Fibroblast of lung (primary cell): Measurements from ENCODE around the gene SSB. TPM values are rescaled to one million over a fixed set of nuclear protein-coding genes. Genes with fewer than 3 reads are reported as not detected.

ENCODE experiments used
- DNase-seq, 2 donors: peaks; one replicate each; pipeline versions ENCODE4 v3.0.0 to v3.0.0-alpha.2; 2010; ENCODE audit warnings: low read depth in 2 of 2
- H2AFZ ChIP-seq: 2 replicates; pipeline ENCODE4 v1.5.1; 2012; ENCODE audit warnings: low read length, control low read depth, inconsistent platforms
- H3K27ac ChIP-seq: 2 replicates; pipeline ENCODE4 v1.5.1; 2011; ENCODE audit warnings: low read length, control low read depth; ENCODE audit not compliant: insufficient read depth
- H3K27me3 ChIP-seq: 2 replicates; pipeline ENCODE4 v1.5.1; 2011; ENCODE audit warnings: mild to moderate bottlenecking, low read length; ENCODE audit not compliant: control insufficient read depth, insufficient read depth
- H3K36me3 ChIP-seq: 2 replicates; pipeline ENCODE4 v1.5.1; 2011; ENCODE audit warnings: low read length; ENCODE audit not compliant: control insufficient read depth, insufficient read depth
- H3K4me1 ChIP-seq: 2 replicates; pipeline ENCODE4 v1.5.1; 2011; ENCODE audit warnings: low read length; ENCODE audit not compliant: control insufficient read depth, insufficient read depth; ENCODE audit errors: extremely low read depth
- H3K4me2 ChIP-seq: 2 replicates; pipeline ENCODE4 v1.5.1; 2011; ENCODE audit warnings: low read length, control low read depth; ENCODE audit not compliant: insufficient read depth; ENCODE audit errors: extremely low read depth
- H3K4me3 ChIP-seq, 4 experiments: fragments of 200-600 bp in 1 of 4; sonication (generic) in 1 of 4; replicated peaks in 1 of 4; 2 replicates each; pipeline ENCODE4 v1.5.1; 2011 to 2016; ENCODE audit warnings: low read length in 4 of 4, low read depth in 3 of 4, mild to moderate bottlenecking in 3 of 4, control low read depth in 2 of 4, inconsistent platforms in 1 of 4, mixed read lengths in 1 of 4; ENCODE audit not compliant: insufficient read depth in 1 of 4; ENCODE audit errors: control extremely low read depth in 1 of 4
- H3K79me2 ChIP-seq: 2 replicates; pipeline ENCODE4 v1.5.1; 2012; ENCODE audit warnings: mild to moderate bottlenecking, low read length, inconsistent platforms; ENCODE audit not compliant: control insufficient read depth, insufficient read depth
- H3K9ac ChIP-seq: 2 replicates; pipeline ENCODE4 v1.5.1; 2011; ENCODE audit warnings: mild to moderate bottlenecking, low read length, control low read depth; ENCODE audit not compliant: insufficient read depth
- H3K9me3 ChIP-seq: 2 replicates; pipeline ENCODE4 v1.5.1; 2012; ENCODE audit warnings: low read depth, low read length; ENCODE audit not compliant: control insufficient read depth, insufficient read depth
- H4K20me1 ChIP-seq: 2 replicates; pipeline ENCODE4 v1.5.1; 2011; ENCODE audit warnings: low read length; ENCODE audit not compliant: control insufficient read depth, insufficient read depth; ENCODE audit errors: extremely low read depth
- CTCF ChIP-seq, 2 donors: IDR thresholded peaks in 1 of 2; conservative IDR thresholded peaks in 1 of 2; 1 replicate in 1 of 2; 2 replicates in 1 of 2; pipeline ENCODE4 v1.5.1; 2011 to 2012; ENCODE audit warnings: low read length in 2 of 2, control low read depth in 1 of 2, inconsistent platforms in 1 of 2, low read depth in 1 of 2, mild to moderate bottlenecking in 1 of 2
- EZH2 ChIP-seq: IDR thresholded peaks from 2 replicates; pipeline ENCODE4 v1.5.1; 2012; ENCODE audit warnings: low read length, control low read depth, mild to moderate bottlenecking; ENCODE audit errors: missing control alignments
- polyA plus RNA-seq, 2 donors: library from polyadenylated mRNA; depleted of rRNA in 1 of 2; stranded (reverse) in 1 of 2; unstranded in 1 of 2; fragments of >200 nt; gene quantifications; 2 replicates each; pipeline ENCODE4 v1.2.1, GENCODE V29; 2011 to 2012; ENCODE audit warnings: missing spikeins in 1 of 2
- total RNA-seq: library from RNA; depleted of rRNA; stranded (reverse); fragments of >200 nt; gene quantifications from 2 replicates; pipeline ENCODE4 v1.2.1, GENCODE V29; 2014

Gene SSB
- total and polyA plus RNA-seq, 2 donors (not counting 1 experiment from before 2014, with no cell fraction given) = 83.6 to 138 TPM

GRCh38 chr2:169803480-169803879, 4.8 kb downstream of the SSB start:
- Histone ChIP-seq H3K36me3 (peaks cover 6% of the 10 kb centered on the region), H3K9me3 (no peaks in the 10 kb centered on the region), H3K4me3 (no peak overlapping the region), H4K20me1 (no peaks in the 10 kb centered on the region), H3K9ac (no peak overlapping the region), H3K79me2 (peaks cover 46% of the 10 kb centered on the region), H3K27me3 (no peaks in the 10 kb centered on the region), H3K27ac (no peak overlapping the region), H3K4me2 (no peak overlapping the region), H2AFZ (no peak overlapping the region), H3K4me1 (peaks cover 3% of the 10 kb centered on the region)
- DNase-seq = peak in 1 of 2 donors; percentile 13
- TF ChIP-seq CTCF (conservative IDR thresholded peaks at IDR 0.05 in 1 of 2, IDR thresholded peaks at IDR 0.05 in 1 of 2; ENCODE audit: low read depth in 1 of 2, low read length in 2 of 2) (no peak), EZH2 (no peak)

- peaks cover 6% of the 10 kb centered on the region for H3K36me3 ChIP-seq
- H3K9me3 ChIP-seq = no peaks in the 10 kb centered on the region
- H2AFZ ChIP-seq = no peak overlapping the region
- no peaks in the 10 kb centered on the region for H4K20me1 ChIP-seq
- H3K4me3 ChIP-seq = no peak overlapping the region
- H3K79me2 ChIP-seq = peaks cover 20% of the 10 kb centered on the region
- peaks cover 3% of the 10 kb centered on the region for H3K4me1 ChIP-seq
- H3K27me3 ChIP-seq = no peaks in the 10 kb centered on the region
- no peak overlapping the region for H3K9ac ChIP-seq
- TF ChIP-seq EZH2 = no peak
- no peak for DNase-seq
- H3K27ac ChIP-seq = no peak overlapping the region
- H3K4me2 ChIP-seq = no peak overlapping the region
These were observed 7.9 kb downstream of the SSB start for GRCh38 chr2:169806586-169806985.

GRCh38 chr2:169808221-169808620, 9.6 kb downstream of the SSB start:
- Histone ChIP-seq H3K36me3 (peaks cover 1% of the 10 kb centered on the region), H3K27ac (peak overlapping the region; percentile 13)
- no peak for TF ChIP-seq CTCF (conservative IDR thresholded peaks at IDR 0.05 in 1 of 2, IDR thresholded peaks at IDR 0.05 in 1 of 2; ENCODE audit: low read depth in 1 of 2, low read length in 2 of 2)
- TF ChIP-seq EZH2 = no peak

More at GRCh38 chr2:169808221-169808620, 9.6 kb downstream of the SSB start:
- H3K4me3 ChIP-seq = no peak overlapping the region
- no peak overlapping the region for H3K9ac ChIP-seq
- no peaks in the 10 kb centered on the region for H4K20me1 ChIP-seq
- no peak overlapping the region for H3K4me2 ChIP-seq
- peak; percentile 56 to 65 for DNase-seq
- H2AFZ ChIP-seq = no peak overlapping the region
- no peaks in the 10 kb centered on the region for H3K27me3 ChIP-seq
- no peaks in the 10 kb centered on the region for H3K9me3 ChIP-seq
- H3K4me1 ChIP-seq = peaks cover 3% of the 10 kb centered on the region
- H3K79me2 ChIP-seq = peaks cover 9% of the 10 kb centered on the region
